GM18867 (cell line): ENCODE results near the gene DIRAS1.

Experiments used
- ATAC-seq: cut with Tn5 transposase; IDR thresholded peaks from one replicate; pipeline ENCODE4 v1.9.1; 2021; ENCODE audit warnings: mild to moderate bottlenecking, moderate library complexity; ENCODE audit not compliant: unreplicated experiment

DIRAS1 gene

GRCh38 chr19:2728783-2729387 is 7.7 kb upstream of the DIRAS1 start:
- ATAC-seq = no peak

GRCh38 chr19:2727640-2727944 is 6.4 kb upstream of the DIRAS1 start:
- no peak for ATAC-seq

GRCh38 chr19:2726904-2727639 is 5.9 kb upstream of the DIRAS1 start:
- ATAC-seq = no peak

- no peak for ATAC-seq
Measured at GRCh38 chr19:2726160-2726855, 5.1 kb upstream of the DIRAS1 start.

- ATAC-seq = no peak
Measured at GRCh38 chr19:2724148-2724557, 3.0 kb upstream of the DIRAS1 start.

DNA sequence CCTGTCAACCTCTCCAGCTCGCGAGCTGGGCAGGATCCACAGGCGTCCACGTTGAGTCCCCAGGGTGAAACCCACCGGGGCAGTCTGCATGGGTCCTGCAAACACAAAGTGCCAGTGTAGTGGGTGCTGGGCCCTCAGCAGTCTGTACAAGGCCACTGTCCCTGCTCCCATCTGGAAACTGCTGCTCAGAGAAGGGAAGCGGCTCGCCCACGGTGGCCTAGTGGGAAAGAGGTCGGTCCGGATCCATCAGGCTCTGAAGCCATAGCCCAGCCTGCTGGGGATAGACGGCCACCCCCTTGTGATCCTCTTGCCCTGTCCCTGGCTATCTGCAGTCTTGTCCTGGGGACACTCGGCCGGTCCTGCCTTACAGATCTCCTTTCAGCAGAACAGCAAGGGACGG is 2.6 kb upstream of the DIRAS1 start:
- no peak for ATAC-seq

DNA sequence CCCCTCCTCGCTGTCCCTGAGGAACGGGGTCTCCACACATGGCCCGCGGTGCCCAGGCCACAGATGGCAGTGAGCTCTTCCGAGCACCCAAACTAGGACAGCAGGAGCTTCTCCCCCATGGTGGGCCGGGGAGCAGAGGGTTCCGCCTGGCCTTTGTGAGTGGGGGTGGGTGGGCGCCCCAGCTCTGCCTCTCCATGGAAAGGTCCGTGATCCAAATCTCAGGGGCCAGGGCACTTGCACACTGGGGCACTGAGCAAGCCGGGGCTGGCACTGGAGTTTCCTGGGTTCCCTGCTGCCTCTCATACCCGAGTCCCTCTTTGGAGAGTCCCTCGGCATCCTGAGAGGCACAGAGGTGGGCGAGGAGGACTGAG is 2.2 kb upstream of the DIRAS1 start:
- ATAC-seq = no peak

DNA sequence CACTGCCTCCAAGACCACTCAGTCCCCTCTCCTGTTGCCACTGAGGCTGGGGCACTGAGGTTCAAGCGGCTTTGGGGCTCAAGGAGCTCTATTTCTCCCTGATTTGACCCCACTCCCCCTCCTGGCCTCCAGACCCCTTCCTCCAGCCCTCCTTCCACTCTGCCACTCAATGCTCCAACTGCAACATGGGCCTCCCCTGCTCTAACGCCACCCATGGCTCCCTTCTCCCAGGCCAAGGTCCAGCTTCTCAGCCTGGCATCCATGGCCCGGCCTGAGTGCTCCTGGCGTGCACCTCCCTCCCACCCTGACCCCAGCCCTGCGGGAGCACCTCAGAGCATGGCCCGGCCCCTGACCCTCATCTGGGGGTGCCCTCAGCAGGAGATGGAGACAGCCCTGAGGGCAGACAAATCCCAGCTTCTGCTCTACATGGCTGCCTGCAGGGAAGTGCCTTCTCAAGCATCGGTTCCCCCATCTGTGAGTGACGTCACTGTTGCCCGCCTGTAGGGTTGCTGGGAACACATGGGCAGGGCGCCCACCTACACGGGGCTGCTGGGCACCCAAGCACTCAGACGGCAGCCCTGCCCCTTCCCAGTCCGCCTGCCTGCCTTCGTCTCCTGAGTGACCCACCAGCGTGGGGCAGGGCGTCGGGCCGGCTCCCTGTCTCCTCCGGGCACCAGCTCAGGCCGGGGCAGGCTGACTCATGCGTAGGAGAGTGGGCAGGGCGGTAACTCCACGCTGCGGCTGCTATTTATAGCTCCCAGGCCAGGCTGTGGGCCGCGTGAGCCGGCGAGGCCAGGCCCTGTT is 1.6 kb upstream of the DIRAS1 start:
- ATAC-seq = no peak

- ATAC-seq = no peak
Measured at GRCh38 chr19:2721570-2722540, 683 bp upstream of the DIRAS1 start.

DNA sequence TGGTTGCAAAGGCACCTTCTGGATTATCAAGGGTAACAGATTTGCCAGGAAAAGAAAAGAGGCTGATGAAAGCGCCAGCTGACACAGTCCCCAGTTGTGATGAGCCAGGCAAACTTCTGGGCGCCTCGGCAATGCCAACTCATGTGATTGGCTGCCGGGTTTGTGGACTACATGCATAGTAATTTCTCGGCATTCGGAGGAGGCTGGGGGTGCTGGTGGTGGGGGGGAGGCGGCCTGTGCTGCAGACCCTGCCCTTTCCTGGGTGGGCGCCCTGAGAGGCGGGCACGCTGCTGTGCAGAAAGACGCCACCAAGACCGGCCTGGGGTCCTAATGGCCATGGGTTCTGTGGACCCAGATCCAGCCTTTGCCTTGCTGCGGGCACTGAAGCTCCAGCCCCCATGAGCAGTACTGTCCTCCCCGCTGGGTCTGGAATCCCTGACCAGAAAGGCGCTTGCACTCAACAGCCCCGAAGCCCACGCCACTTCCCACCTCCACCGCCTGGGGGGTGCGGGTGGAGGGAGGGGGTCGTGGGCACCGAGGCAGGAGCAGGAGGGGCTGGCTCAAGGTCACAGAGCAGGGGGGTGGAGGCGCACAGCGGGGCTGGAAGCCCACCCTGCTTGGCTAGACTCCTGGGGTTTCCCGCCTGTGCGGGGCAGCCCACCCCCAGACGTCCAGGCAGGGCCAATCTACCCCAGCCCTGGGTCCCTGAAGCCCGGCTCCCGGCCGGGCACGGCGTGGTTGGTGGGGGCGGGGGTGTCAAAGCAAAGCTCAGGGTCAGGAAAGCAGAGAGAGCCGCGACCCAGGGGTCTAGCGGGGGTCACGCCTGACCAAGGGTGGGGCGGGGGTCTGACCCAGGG is 1.0 kb downstream of the DIRAS1 start:
- ATAC-seq = no peak

- ATAC-seq = no peak
Measured at GRCh38 chr19:2719232-2719735, 1.9 kb downstream of the DIRAS1 start.

DNA sequence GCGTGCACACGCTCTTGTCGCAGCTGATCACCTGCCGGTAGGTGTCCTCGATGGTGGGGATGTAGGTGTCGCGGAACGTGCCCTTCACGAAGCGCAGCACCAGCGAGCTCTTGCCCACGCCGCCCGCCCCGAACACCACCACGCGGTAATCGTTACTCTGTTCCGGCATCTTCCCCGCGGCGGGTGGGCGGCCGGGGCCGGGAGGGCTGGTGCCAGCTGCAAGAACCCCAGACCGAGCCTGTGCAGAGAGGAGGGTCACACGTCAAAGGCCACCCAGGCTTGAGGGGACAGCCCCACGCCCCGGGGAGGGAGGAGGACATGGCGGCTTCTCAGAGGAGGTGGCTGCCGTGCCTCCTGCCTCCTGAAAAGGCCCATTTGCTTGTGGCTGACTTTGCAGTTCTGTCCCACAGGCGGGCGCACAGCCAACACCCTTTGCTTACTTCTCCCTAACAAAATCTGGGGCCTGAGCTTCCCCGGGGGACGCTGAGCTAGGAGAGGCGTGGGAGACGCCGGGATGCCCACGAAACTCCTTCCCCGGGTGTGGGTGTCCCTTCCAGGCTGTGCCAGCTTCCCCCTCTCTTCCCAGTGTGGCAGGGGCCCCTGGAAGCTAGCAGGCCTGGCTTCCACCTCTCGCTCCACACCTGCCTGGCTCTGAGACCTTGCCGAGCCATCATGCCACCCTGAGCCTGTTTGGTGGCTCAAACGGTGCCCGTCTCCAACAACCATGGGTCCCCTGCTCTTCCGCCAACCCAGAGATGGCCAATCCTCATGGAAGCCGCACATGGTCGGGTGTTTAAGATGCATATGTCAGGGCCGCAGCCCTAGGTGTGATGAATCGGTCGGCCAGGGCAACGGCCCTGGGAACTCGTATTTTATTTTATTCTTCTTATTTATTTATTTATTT is 3.3 kb downstream of the DIRAS1 start:
- no peak for ATAC-seq

- ATAC-seq = no peak
Measured at GRCh38 chr19:2716722-2717637, 4.2 kb downstream of the DIRAS1 start.

- no peak for ATAC-seq
Measured at GRCh38 chr19:2716275-2716650, 4.9 kb downstream of the DIRAS1 start.

DNA sequence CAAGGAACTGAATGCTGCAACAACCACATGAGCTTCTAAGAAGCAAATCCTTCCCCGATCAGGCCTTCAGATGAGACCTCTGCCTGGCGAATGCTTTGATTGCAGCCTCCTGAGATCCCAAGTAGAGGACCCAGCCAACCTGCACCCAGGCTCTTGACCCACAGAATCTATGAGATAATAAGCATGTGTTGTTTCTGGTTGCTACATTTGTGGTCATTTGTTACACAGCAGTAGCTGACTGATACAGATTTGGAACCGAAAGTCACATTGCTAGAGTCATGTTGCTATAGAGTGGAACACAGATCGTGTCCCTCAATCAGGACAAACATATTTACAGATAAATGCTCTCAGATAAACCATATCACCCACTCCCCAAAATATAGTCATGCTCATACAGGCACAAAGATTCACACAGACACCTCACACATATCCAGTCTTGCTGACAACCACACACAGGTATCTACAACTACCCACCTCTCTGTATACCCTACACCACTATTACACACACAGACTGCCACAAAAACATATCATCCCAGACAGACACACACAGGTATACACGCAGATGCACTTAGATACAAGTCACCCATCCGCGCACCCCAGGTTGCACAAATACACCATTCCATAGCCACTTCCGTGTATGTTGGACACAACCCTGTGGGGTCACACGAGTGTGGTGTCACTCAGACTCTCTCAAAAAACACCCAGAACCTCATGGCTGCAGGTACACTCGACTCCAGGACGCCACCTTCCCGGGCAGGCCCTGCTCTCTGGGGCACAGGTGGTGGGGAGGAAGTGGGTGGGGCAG is 5.5 kb downstream of the DIRAS1 start:
- no peak for ATAC-seq

- no peak for ATAC-seq
Measured at GRCh38 chr19:2714531-2715269, 6.5 kb downstream of the DIRAS1 start.
